GM18870 (cell line): ENCODE results near the gene RPL10.
A peak's percentile ranks its signal among the peaks of the same experiment; 100 is the strongest.

Experiments used
- ATAC-seq: cut with Tn5 transposase; IDR thresholded peaks from one replicate; pipeline ENCODE4 v1.9.1; 2021; ENCODE audit warnings: moderate library complexity; ENCODE audit not compliant: unreplicated experiment

RPL10 gene

GRCh38 chrX:154397888-154398667 lies at the start of gene RPL10:
TSS of gene RPL10 (plus strand) at chrX:154398377. CDS start at chrX:154398520, 143 bp downstream.
- ATAC-seq, result peak; percentile 73

- ATAC-seq, result no peak
Observed at GRCh38 chrX:154348646-154349358, 49.4 kb upstream of the RPL10 start.

GRCh38 chrX:154349359-154349935 lies 48.7 kb upstream of the RPL10 start:
- ATAC-seq, result no peak

- ATAC-seq, result no peak
Observed at GRCh38 chrX:154349979-154350378, 48.2 kb upstream of the RPL10 start.

GRCh38 chrX:154350429-154351182 lies 47.6 kb upstream of the RPL10 start:
- no peak for ATAC-seq

- ATAC-seq, result no peak
Observed at GRCh38 chrX:154351183-154352011, 46.8 kb upstream of the RPL10 start.

GRCh38 chrX:154352012-154352401 lies 46.2 kb upstream of the RPL10 start:
- no peak for ATAC-seq

GRCh38 chrX:154352466-154352865 lies 45.7 kb upstream of the RPL10 start:
- ATAC-seq, result no peak

- no peak for ATAC-seq
Observed at GRCh38 chrX:154353172-154353843, 44.9 kb upstream of the RPL10 start.

GRCh38 chrX:154354013-154354412 lies 44.2 kb upstream of the RPL10 start:
- no peak for ATAC-seq

- ATAC-seq, result no peak
Observed at GRCh38 chrX:154354516-154354915, 43.7 kb upstream of the RPL10 start.

GRCh38 chrX:154355094-154355775 lies 42.9 kb upstream of the RPL10 start:
- ATAC-seq, result no peak

GRCh38 chrX:154355776-154356140 lies 42.4 kb upstream of the RPL10 start:
- ATAC-seq, result no peak

- ATAC-seq, result no peak
Observed at GRCh38 chrX:154356596-154356995, 41.6 kb upstream of the RPL10 start.

- no peak for ATAC-seq
Observed at GRCh38 chrX:154357205-154357604, 41.0 kb upstream of the RPL10 start.

GRCh38 chrX:154358011-154358410 lies 40.2 kb upstream of the RPL10 start:
- no peak for ATAC-seq

- ATAC-seq, result no peak
Observed at GRCh38 chrX:154358829-154359228, 39.3 kb upstream of the RPL10 start.

GRCh38 chrX:154359362-154360154 lies 38.6 kb upstream of the RPL10 start:
- no peak for ATAC-seq
